DOHH2 (cell line): ENCODE measurements around the gene SLIT2.

Experiments used
- CTCF ChIP-seq: fragments of 200-600 bp; sonication (generic); IDR thresholded peaks from one replicate; pipeline ENCODE4 v1.5.1; 2014; ENCODE audit warnings: antibody characterized with exemption, mild to moderate bottlenecking, low read depth, low read length; ENCODE audit not compliant: poor library complexity, severe bottlenecking
- EZH2phosphoT487 ChIP-seq: fragments of 200-600 bp; sonication (generic); IDR thresholded peaks from 2 replicates; pipeline ENCODE4 v1.6.1; 2017; ENCODE audit warnings: borderline replicate concordance, mild to moderate bottlenecking, antibody characterized with exemption, low read length, moderate library complexity, mixed read lengths

GRCh38 chr4:20272411-20272872, 20.7 kb downstream of the SLIT2 start:
- no peak for TF ChIP-seq CTCF
- TF ChIP-seq EZH2phosphoT487 = no peak
